Upper lobe of left lung (tissue), 4 donors: ENCODE results near the gene CELF3.

Experiments
- CTCF ChIP-seq, 6 experiments: fragments of 450-650 bp in 4 of 6; fragments of 200-600 bp in 2 of 6; sonication (generic) in 2 of 6; IDR thresholded peaks; one replicate each; pipeline ENCODE4 v1.5.1; 2016 to 2019; ENCODE audit warnings: antibody characterized with exemption in 6 of 6
- EP300 ChIP-seq, 4 donors: sonication (generic); formaldehyde crosslinking; IDR thresholded peaks; one replicate each; pipeline ENCODE4 v1.5.1; 2017; ENCODE audit warnings: antibody characterized with exemption in 4 of 4, control low read depth in 2 of 4
- POLR2AphosphoS5 ChIP-seq, 2 donors: sonication (generic); formaldehyde crosslinking; IDR thresholded peaks; one replicate each; pipeline ENCODE4 v1.5.1; 2017; ENCODE audit warnings: antibody characterized with exemption in 2 of 2

- TF ChIP-seq CTCF (IDR thresholded peaks at IDR 0.05) (no peak), EP300 (IDR thresholded peaks at IDR 0.05) (no peak), POLR2AphosphoS5 (IDR thresholded peaks at IDR 0.05) (no peak)
These were observed 10.7 kb downstream of the CELF3 start for GRCh38 chr1:151705753-151706463.
